Hepatic stellate cell (primary cell): ENCODE results near the gene PLEKHM3.
"Not testable (repeated sequence)": the region's sequence is repeated elsewhere in the genome, so short reads cannot be mapped to it uniquely, and the experiment has no call there.

Experiments used
- DNase-seq: peaks from one replicate; pipeline ENCODE4 v3.0.0; 2011; ENCODE audit warnings: low spot score

The PLEKHM3 gene

DNA sequence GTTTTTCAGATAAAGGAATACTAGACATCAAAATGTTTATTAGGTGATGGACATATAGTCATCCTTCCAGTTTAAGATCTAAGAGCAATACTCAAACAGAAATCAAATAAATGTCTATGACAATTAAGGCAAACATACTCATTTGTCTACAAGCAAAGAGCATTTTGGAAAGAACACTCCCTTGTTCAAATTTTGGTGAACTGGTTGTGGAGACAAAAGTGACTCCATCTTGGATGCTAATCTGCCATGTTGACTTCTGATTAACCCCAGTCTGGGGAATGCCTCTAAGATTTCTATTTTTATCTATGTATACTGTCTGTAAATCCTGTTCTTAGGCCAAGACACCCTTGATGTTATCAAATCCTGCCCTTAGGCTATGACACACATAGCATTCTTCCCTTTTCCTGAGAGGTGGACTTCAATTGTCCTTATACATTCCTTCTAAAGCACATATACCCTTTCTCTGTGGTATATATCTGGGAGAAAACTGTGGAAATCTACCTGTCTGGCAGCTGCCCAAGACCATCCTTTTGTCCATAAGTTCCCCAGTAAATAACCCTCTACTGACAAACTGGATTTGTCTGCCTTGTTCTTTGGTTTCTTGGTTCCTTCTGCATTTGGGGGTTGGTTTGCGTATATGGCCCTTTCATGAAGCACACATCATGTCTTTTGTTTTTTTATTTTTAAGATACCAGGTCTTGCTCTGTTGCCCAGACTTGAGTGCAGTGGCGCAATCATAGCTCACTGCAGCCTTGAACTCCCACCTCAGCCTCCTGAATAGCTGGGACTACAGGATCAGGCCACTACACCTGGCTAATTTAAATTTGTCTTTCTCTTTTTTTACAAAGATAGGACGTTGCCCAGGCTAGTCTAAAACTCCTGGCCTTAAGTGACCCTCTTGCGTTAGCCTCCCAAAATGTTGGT lies 12.5 kb upstream of the PLEKHM3 start:
- DNase-seq: no peak

DNA sequence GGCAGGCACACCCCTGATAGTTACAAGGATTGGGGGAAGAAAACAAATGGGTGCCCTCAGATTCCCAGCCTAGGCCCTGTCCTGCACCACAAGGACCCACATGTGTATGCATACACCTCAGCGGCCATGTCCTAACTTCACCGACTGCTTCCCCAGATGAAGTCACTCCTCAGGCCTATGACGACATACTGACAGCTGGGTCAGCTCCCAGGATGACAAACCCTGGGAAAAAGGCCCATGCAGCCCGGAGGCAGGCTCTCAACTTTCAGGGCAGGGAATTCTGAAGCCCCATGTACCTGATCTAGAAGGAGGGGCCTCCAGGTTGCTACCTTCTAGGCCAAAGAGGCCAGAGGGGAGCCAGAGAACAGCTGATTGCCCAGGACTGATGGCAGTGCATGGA lies 11.0 kb upstream of the PLEKHM3 start:
- DNase-seq: no peak

DNA sequence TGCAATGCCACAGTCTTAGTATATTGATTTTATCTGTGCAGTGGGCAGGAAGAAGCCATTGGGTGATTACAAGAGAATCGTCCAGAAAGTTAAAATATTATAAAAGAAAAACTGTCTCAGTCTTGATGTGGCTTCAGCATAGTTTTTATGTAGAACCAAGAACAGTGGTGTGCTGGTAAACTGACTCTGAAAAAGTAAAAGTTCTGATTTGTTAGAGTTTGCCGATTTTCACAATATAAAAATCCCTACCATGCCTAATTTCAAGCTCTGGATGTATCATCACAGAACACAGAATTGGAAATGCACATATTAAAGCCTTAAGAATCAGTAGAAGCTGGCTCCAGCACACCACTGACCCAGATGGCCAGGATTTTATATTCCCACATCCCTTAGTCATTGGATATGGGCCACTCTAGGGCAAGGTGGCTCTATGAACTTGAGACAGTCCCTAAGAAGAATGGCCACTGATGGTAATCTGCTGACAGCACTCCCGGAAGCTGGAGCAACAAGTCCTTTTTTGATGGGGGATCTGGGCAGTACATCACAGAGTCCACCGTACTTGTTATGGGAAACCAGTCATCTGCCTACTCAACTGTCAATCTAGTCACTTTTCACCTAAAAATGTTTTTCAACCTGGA lies 9.3 kb upstream of the PLEKHM3 start:
- DNase-seq: no peak

DNA sequence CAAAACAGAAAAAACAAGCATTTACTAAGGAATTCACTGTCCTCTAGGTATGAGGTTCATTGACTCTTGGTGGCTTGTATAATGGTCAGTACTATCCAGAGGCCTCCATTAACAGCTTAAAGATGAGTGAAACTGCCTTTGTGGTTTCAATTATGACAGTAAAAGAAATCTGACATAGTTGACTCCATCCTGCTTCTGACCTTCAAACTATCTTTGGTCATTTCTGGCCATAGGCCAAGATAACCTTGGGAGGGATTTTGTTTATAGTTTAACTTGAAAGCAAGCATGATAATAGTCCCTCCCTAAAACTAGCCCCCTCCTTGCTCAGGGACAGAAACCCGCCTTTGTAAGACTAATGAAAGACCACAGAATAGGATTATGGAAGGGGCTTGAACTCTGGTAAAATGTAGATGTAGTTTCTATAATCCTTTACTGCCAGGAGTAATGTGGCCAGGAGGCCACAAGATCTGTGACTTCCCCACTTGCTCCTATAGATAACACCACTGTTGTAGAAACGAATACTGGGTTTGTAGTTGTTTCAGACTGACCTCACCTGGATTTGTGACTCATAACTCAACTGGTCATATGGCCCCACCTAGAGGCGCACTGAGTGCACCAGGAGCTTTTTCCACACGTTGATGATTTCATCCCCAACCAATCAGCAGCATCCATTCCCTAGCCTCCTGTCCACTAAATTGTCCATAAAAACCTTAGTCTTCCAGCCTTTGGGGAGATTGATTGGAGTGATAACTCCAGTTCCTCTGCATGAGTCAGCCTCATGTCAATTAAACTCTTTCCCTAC lies 8.6 kb upstream of the PLEKHM3 start:
- DNase-seq: no peak

DNA sequence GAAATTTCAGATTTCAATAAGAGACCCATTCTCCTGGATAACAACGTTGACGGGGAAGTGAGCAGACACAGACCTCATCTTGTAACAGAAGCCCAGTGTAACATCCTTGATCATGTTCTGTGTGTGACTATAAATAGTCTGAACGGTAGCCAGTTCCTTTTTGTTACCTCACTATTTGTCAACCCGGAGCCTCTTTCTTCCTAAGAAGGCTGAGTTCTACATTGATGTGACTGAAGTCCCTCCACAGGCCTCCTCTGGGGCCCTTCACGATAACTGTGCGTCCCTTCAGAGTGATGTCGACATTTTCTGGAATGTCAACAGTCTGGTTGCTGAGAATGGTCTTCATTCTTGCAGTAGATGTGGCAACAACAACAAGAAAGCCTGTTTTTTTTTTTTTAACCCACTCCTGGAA lies 6.3 kb upstream of the PLEKHM3 start:
- DNase-seq: no peak

DNA sequence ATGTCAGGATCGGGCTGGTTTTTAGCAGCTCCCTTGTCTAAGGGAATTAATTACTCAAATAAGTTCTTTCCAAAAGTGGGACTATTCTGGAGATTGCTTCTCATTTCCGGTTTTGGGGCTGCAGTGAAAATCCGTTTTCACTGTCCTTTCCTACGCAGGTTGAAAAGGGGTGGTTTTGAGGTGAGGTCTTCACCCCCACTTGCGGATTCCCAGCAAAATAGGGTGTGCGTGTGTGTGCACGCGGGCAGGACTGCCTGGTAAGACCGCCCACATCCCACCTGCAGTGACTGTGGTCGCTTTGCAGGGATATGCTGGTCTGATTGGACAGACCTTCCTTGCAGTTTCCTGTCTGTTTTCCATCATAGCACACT lies 472 bp upstream of the PLEKHM3 start:
- DNase-seq: no peak

DNA sequence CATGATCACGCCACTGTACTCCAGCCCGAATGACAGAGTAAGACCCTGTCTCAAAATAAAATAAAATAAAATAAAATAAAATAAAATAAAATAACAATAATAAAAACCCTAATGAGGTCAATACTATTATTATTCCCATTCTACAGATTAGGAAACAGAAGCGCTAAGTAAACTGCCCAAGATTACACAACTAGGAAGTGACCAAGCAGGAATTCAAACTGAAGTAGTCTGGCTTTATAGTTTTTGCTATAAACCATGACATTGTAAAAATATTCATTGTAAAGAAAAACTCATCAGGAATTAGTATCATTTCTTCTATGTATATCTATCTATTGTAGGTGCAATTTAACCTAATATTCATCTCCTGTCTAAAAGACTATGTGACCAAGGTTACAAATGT lies 1.2 kb downstream of the PLEKHM3 start:
- no peak for DNase-seq

DNA sequence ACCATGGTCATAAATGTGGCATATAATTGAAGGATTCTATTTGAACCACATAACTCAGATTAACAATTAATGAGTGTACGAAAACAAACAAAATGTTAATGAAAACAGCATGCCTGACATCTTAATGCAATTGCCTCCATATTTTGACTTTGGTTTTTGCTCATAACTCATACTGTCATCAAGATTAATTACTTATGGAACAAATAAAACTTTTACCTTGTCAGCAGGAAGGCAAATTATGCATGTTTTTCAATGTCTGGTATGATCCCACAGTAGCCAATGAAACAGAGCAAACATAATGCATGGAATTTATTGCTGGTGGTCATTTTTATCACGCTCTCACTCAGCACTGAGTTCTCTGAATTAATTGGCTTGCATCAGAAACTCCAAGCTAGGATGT lies 5.1 kb downstream of the PLEKHM3 start:
- no peak for DNase-seq

DNA sequence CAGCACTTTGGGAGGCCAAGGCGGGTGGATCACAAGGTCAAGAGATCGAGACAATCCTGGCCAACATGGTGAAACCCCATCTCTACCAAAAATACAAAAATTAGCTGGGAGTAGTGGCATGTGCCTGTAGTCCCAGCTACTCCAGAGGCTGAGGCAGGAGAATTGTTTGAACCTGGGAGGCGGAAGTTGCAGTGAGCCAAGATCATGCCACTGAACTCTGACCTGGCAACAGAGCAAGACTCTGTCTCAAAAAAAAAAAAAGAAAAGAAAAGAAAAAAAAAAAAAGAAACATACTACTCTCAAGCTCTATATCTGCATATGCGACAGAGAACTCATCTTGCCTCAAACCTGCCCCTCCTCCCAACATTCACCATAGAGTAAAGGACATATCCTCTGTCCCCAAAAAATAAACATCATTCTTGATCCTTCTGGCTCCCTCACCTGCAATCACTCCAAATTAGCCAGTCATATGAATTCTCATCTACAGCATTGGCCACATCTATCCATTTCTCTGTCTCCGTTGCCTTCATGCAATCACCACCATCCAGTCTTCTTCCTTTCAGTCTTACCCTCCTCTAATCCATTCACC lies 7.1 kb downstream of the PLEKHM3 start:
- not testable (repeated sequence) for DNase-seq

DNA sequence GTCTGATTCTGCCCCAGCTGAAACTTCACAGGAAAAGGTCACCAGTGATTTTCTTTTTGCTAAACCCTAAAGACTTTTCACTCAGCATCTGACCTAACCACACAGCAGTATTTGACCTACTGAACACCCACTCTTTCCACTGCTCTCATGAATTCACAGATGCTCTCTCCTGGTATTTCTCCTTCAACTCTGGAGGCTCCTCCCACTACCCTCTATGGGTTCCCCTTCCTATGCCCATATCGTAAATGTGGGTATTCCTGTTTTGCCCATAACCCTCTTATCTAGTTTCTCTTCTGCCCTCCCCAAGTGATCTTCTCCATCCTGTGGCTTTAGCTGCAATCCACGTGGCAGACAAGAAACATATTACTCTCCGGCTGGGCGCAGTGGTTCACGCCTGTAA lies 7.6 kb downstream of the PLEKHM3 start:
- no peak for DNase-seq

DNA sequence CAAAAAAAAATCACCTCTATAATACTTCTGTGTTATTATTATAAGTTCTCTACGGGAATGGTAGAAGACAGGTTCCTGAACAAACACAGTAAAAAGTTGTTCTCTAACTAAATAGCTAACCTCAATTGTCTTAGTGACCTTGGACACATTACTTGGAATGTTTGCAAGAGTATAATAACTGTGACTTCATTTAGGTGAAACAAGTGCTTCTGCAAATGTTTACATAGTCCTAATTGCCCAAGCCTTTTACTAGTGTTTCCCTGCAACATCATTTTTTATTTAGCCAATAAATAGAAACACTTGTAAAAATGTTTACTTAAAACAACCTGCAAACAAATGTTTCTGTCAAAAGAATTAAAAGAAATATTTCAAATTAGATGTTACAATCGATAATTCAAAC lies 9.9 kb downstream of the PLEKHM3 start:
- no peak for DNase-seq

DNA sequence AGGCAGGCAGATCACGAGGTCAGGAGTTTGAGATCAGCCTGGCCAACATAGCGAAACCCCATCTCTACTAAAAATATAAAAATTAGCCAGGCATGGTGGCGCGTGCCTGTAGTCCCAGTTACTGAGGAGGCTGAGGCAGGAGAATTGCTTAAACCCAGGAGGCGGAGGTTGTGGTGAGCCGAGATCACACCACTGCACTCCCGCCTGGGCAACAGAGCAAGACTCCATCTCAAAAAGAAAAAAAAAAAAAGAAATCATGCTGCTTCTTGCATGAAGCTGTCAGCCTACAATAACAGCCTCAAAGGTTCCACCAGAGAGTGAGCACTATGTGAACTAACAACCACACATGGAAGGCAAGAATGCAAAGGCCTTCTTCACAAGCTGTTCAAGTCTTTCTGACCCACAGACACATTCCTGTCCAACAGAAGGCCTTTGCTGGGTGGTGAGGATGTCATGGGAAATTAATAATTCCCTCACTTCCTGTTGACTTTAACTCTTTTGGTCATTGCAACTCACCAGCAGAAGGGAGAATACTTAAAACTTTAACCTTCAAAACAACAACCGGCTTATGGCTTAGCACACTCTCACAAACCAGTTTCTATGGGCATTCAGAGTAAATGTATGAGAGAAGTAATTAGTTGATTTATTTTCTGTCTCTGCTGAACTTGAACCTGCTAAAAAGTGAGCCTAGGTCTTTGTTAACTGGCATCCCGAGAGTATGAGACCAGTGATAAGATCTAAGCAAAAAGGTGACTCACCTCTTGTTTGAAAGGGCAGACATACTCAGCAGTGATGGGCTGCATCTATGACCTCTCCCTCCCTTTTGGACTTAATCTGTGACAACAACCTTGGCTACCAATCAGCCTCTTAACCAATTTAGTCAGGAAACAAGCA lies 11.8 kb downstream of the PLEKHM3 start:
- DNase-seq: peak; percentile 28

DNA sequence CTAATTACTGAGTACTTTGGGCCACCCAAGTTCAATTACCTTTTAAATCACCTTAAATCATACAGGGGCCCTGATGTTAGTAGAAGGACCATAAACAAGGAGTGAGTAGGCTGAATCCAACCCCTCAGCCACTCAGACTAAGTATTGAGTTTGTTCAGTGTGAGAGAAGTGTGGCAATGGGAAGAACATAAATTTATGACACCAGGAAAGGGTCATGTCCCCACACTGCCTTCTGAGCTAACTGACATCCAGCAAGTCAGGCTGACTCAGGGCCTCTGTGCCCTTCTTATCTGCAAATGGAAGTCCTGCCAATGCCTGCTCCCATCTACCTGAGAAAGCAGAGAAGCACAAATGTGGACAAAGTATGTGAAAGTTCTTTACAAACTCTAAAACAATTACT lies 12.9 kb downstream of the PLEKHM3 start:
- no peak for DNase-seq

DNA sequence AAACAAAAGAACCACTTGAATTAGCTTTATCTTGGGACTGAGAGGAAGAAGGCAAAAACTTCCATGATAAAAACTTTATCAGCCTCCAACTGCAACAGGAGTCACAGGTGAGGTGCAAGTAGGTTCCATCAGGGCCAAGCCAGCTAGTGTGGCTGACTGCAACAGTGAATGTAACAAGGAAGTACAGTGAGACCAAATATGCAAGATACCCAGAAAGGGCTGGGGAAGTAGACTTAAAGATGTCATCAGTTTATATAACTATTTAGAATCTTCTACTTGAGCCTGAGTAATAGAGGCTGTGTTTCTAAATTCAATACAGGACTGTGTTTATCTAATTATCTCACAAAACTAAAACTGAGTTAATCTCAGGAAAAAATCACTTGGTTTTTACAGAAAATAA lies 14.8 kb downstream of the PLEKHM3 start:
- no peak for DNase-seq

DNA sequence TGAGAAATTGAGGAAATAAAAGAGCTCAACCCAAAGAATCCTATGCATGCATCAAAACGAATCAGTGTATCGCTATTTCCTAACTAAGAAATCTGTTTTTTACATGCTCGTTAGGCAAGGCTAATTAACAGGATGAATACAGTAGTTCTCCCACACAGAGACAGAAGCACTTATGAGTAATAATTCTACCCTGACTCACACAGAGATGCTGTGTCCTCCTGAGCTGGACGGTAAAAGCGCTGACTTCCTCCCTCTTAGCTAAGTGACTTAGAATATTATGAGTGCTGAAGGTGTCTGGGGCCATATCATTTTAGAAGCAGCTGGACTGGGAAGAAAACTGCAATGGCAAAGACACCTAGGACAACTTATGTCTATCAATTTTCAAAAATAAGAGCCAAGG lies 18.5 kb downstream of the PLEKHM3 start:
- no peak for DNase-seq

DNA sequence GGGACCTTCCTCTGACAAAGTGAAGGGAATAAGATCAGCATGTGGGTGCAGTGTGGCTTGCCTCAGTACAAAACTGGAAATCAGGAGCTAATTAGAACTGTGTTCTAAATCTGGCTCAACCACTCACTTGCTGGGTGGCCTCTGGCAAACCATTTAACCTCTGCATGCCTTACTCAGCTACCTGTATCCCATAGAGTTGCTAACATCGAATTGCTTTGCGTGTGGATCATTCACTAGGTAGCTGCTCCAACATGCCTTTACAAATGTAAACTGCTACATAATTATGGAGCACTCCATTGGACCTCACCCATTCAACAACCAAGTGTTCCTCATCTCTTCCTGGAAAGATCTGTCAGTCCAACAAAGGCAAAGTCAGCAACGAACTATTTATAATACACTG lies 19.0 kb downstream of the PLEKHM3 start:
- DNase-seq: no peak

DNA sequence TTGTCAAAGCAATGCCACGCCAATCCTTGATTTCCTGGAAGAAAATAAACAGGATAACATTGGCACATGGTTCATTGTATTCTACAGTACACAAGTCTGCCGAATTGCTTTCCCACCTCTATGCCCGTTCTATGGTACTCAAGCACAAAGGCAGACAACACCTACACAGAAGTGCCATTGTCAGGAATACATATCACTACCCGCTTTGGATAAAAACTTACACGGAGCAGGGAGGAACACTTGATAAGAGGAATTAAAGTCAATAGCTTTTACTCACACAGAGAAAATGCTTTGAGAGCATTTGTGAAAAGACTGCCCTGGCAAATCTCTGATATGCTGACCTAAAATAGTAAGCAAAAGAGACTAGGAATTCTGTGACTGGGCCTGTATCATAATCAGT lies 23.4 kb downstream of the PLEKHM3 start:
- no peak for DNase-seq

DNA sequence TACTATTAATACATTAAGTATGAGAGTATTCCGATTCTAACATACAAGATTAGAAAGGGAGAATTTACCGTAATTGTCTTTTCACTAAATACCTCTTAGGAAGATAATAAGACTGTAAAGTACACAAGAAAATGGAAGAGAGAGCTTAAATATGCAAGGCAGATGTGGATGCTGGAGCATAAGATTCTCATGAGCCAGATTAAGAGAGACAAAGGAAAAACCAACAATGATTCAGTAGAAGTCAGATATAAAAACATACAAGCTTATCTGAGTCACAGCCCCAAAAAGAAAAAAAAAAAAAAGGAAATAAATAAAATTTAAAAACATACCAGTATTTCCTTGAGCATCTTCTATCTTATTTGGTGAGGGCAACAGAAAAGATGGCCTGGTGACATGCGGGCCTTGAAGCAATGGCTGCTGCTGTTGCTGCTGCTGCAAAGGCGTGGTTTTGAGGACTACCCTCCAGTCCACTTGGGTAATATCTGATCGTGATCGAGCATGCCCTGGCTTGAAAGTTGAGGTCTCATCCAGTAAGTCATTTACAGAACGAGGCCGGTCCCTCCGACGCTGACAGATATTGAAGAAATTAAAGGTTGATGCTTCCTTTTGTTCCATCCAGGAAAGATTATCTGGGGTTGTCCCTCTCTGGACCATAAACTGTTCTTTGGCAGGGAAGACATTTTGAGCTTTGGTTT lies 24.5 kb downstream of the PLEKHM3 start:
- DNase-seq: peak; percentile 26

DNA sequence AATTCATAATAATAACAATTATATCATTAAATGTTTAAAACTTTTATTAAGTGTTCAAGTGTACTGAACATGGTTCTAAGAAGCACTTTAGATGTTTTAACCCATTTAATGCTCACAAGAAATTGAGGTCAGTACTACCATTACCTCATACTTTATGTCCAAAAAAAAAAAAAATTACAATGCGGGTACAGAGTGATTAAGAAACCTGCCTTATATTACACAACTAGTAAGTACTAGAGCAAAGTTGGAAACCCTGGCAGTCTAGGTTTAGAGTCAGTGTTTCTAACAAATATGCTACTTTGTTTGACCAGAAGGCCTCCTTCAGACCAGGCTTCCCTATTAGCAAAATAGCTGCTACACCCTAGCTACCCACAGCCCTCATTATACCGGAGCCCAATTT lies 28.5 kb downstream of the PLEKHM3 start:
- no peak for DNase-seq

DNA sequence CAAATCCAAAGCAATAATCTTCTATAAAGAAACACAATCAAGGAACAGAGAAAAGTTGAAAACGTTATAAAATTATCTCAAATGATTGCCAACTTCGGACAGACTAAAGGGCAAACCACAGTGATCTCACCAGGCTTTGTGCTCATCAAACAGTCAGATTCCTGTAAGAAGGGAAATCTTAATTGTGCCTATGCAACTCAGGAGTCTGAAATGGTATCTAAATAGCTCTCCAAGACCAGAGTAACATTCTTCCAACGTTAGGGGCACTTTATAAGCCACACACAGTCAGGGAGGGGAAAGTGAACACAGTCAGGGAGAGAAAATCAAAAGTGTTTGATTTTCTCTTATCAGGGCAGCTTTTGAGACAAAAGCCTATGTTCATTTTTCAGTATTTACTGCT lies 29.4 kb downstream of the PLEKHM3 start:
- DNase-seq: no peak
